Colonic mucosa (tissue), 4 donors: ENCODE results near the gene TRIM46. TPM values are rescaled to one million over a fixed set of nuclear protein-coding genes. Genes with fewer than 3 reads are reported as not detected.
"Not testable (repeated sequence)": the region's sequence is repeated elsewhere in the genome, so short reads cannot be mapped to it uniquely, and the experiment has no call there.

Source experiments
- DNase-seq: peaks from one replicate; pipeline ENCODE4 v3.0.0-alpha.2; 2020
- H3K27ac ChIP-seq: fragments of 200-600 bp; one replicate; pipeline ENCODE4 v1.8.0; 2021
- H3K27me3 ChIP-seq: fragments of 200-600 bp; one replicate; pipeline ENCODE4 v1.8.0; 2021
- H3K36me3 ChIP-seq: fragments of 200-600 bp; one replicate; pipeline ENCODE4 v1.8.0; 2021
- H3K4me1 ChIP-seq: fragments of 200-600 bp; one replicate; pipeline ENCODE4 v1.8.0; 2021; ENCODE audit warnings: mild to moderate bottlenecking
- H3K4me3 ChIP-seq: fragments of 200-600 bp; one replicate; pipeline ENCODE4 v1.8.0; 2021
- H3K9ac ChIP-seq, 2 donors: one replicate each; pipeline ENCODE4 v1.7.0; 2013; ENCODE audit warnings: control low read depth in 2 of 2, low read depth in 2 of 2, low read length in 2 of 2
- H3K9me3 ChIP-seq: fragments of 200-600 bp; one replicate; pipeline ENCODE4 v1.8.0; 2021
- CTCF ChIP-seq: fragments of 200-600 bp; IDR thresholded peaks from one replicate; pipeline ENCODE4 v1.8.0; 2022; ENCODE audit warnings: antibody characterized with exemption, mild to moderate bottlenecking
- intact Hi-C: fragments of 100-400 bp; cut with DNase I; formaldehyde crosslinking; loops from one replicate; pipeline ENCODE4 v1.14.1; 2022
- total RNA-seq, 2 donors: library from RNA; stranded (reverse); fragmentation: NEBNext Ultra II Directional in 1 of 2; extraction: Animal tissue kit (Norgen Biotek cat#: 25700) in 1 of 2; gene quantifications; one replicate each; pipeline ENCODE4 v1.2.1, GENCODE V29; 2021
- donor health status: healthy.
- donor health status: DM: no; HTN: no; CAD: no.
- donor health status: DM: no; HTN: no; CAD: no.

TRIM46 gene
- total RNA-seq, 2 donors from 2014 or later, result 0.10 to 0.19 TPM

GRCh38 chr1:155207806-155208540, 34.3 kb downstream of the TRIM46 start, which contains the start of gene THBS3:
TSS of gene THBS3 (minus strand) at chr1:155207897. CDS start at chr1:155207876, 21 bp downstream.
- intact Hi-C loops, result loop anchor here (2.0 kb wide), 1 partner anchor 19 kb away; no protein-coding TSS in a partner anchor

GRCh38 chr1:155208541-155209311, 35.1 kb downstream of the TRIM46 start, which contains the start of gene MTX1:
TSS of gene MTX1 (plus strand) at chr1:155208695. CDS start at chr1:155208805, 110 bp downstream.
- intact Hi-C loops, result loop anchor here (2.0 kb wide), 1 partner anchor 18 kb away; no protein-coding TSS in a partner anchor
- peak within 1 kb of the TSS; percentile 91 for H3K27ac ChIP-seq
- H3K4me1 ChIP-seq, result peaks cover 13% of the 10 kb centered on the region
- TF ChIP-seq CTCF, result no peak
- no peaks in the 10 kb centered on the region for H3K27me3 ChIP-seq
- no peaks in the 10 kb centered on the region for H3K9me3 ChIP-seq
- H3K4me3 ChIP-seq, result peak within 1 kb of the TSS; percentile 72
- H3K36me3 ChIP-seq, result no peaks in the 10 kb centered on the region
- peak within 1 kb of the TSS; percentile 97 to 98 for H3K9ac ChIP-seq
- peak; percentile 90 for DNase-seq

More at GRCh38 chr1:155207806-155208540, 34.3 kb downstream of the TRIM46 start, which contains the start of gene THBS3:
- no peak for TF ChIP-seq CTCF
- H3K9me3 ChIP-seq, result no peaks in the 10 kb centered on the region
- H3K27ac ChIP-seq, result peak within 1 kb of the TSS; percentile 91
- H3K4me3 ChIP-seq, result peak within 1 kb of the TSS; percentile 72
- peak; percentile 44 for DNase-seq
- no peaks in the 10 kb centered on the region for H3K36me3 ChIP-seq
- peaks cover 13% of the 10 kb centered on the region for H3K4me1 ChIP-seq
- H3K9ac ChIP-seq, result peak within 1 kb of the TSS; percentile 97 to 98
- no peaks in the 10 kb centered on the region for H3K27me3 ChIP-seq

DNA sequence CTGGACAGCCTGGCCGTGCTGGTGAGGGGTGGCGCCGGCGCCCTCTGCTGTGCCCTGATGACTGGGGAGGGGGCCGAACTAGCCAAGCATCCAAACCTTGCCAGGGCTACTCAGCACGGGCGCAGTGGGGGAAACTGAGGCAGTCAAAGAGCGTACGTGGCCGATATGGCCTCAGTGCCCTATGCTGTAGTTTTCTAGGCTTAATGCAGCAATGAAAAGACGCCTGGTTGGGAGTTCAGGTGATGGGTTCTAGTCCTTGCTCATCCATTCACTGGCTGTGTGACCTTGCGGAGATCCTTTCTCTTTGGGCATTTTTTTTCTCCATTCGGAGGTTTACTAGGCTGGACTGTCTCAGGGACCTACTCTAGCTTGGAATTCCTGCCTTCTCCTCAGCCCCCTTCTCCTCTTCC, 35.7 kb downstream of the TRIM46 start:
- intact Hi-C loops, result loop anchor here (2.0 kb wide), 1 partner anchor 17 kb away; no protein-coding TSS in a partner anchor
- Histone ChIP-seq H3K4me1 (peaks cover 13% of the 10 kb centered on the region), H3K4me3 (peak overlapping the region; percentile 72)

GRCh38 chr1:155210314-155211104, 36.9 kb downstream of the TRIM46 start:
- no peaks in the 10 kb centered on the region for H3K27me3 ChIP-seq
- no peak overlapping the region for H3K4me3 ChIP-seq
- no peak overlapping the region for H3K9ac ChIP-seq
- no peak for TF ChIP-seq CTCF
- no peak overlapping the region for H3K27ac ChIP-seq
- H3K4me1 ChIP-seq, result peaks cover 13% of the 10 kb centered on the region
- DNase-seq, result no peak
- intact Hi-C loops, result no loop called here
- no peaks in the 10 kb centered on the region for H3K36me3 ChIP-seq
- H3K9me3 ChIP-seq, result no peaks in the 10 kb centered on the region

More for the DNA sequence above, 35.7 kb downstream of the TRIM46 start:
- Histone ChIP-seq H3K27ac (peak overlapping the region; percentile 91), H3K27me3 (no peaks in the 10 kb centered on the region), H3K9me3 (no peaks in the 10 kb centered on the region), H3K9ac (peak overlapping the region; percentile 97 to 98), H3K36me3 (no peaks in the 10 kb centered on the region)
- no peak for DNase-seq
- TF ChIP-seq CTCF, result no peak

- H3K36me3 ChIP-seq, intact Hi-C loops, H3K27ac ChIP-seq, DNase-seq, H3K4me3 ChIP-seq, H3K27me3 ChIP-seq, H3K9ac ChIP-seq, H3K9me3 ChIP-seq: not testable (repeated sequence)
- peaks cover 13% of the 10 kb centered on the region for H3K4me1 ChIP-seq
These were observed 37.9 kb downstream of the TRIM46 start for GRCh38 chr1:155211381-155212050.

- H3K36me3 ChIP-seq, H3K27me3 ChIP-seq, H3K9me3 ChIP-seq, intact Hi-C loops, H3K27ac ChIP-seq, H3K9ac ChIP-seq, H3K4me3 ChIP-seq, DNase-seq: not testable (repeated sequence)
- H3K4me1 ChIP-seq, result peaks cover 10% of the 10 kb centered on the region
These were observed 38.4 kb downstream of the TRIM46 start for GRCh38 chr1:155212051-155212440.

DNA sequence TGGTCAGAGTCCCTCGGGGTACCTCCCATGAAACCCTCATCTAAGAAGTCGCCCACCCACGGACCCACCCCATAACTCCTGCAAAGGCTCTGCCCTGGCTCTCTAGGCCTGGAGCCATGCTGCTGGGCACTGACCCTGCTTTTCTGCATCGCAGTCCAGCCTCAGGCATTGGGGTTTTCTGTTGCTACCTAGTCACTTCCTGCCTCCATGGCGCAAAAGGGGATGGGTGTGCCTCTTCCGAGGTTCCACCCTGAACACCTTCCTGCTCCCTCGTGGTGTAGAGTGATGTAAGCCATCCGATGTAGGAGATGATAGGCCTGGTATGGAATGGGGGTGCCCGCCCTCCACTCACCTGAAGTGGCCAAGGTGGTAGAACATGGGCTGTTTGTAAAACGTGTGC, 41.1 kb downstream of the TRIM46 start:
- H3K4me3 ChIP-seq, H3K27ac ChIP-seq, intact Hi-C loops, H3K4me1 ChIP-seq, H3K9ac ChIP-seq, H3K36me3 ChIP-seq, H3K27me3 ChIP-seq, DNase-seq, H3K9me3 ChIP-seq: not testable (repeated sequence)
